ENCODE results near the gene DZIP1L.

DNA sequence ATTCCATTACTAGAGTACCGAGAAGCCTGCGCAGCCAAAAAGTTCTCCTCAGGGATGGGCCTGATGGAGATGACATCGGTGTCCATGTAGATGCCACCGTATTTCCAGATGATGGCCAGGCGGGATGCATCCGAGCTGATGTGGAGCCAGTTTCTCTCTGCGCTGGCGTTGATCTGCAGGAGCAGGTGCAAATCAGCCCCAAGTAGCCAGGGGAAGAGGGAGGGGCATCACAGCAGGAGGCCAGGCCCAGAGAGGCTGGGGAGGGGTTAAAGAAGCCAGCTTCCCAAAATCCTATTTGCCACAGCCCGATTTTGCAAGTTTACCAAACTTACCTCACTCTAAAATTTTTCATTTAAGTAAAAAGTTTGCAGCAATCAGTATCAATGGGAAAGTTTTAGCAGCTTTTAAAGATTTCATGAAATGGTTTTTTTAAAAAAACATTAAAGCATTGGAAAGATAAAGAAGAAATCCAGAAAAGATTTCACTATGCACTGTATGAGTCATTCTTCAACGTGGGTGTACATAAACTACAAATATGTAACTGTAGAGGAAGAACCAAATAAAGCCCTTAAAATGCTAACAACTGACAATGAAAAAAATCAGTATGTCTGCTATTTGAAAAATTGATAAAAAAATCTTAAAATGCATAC is 9.4 kb upstream of the DZIP1L start:
- TF ChIP-seq POLR2AphosphoS5 (IDR thresholded peaks at IDR 0.05; ENCODE audit: low read depth, low read length) (no peak), POLR2A (IDR thresholded peaks at IDR 0.05; ENCODE audit: low read depth, low read length) (no peak), TAF1 (IDR thresholded peaks at IDR 0.05; ENCODE audit: borderline replicate concordance, low read depth, low read length) (no peak)

Measured in GM12892 (cell line).